ENCODE measurements around the gene REEP6.

REEP6 gene

GRCh38 chr19:1486720-1487575, 4.0 kb upstream of the REEP6 start:
- no peak for TF ChIP-seq CTCF (IDR thresholded peaks at IDR 0.05; ENCODE audit: control insufficient read depth, insufficient read depth, low read depth, low read length, missing control alignments)
- DNase-seq (ENCODE audit: low read depth): no peak

GRCh38 chr19:1487576-1488281, 3.3 kb upstream of the REEP6 start:
- no peak for DNase-seq (ENCODE audit: low read depth)
- no peak overlapping the region for H3K4me3 ChIP-seq (ENCODE audit: control insufficient read depth, low read depth, low read length)
- no peak for TF ChIP-seq CTCF (IDR thresholded peaks at IDR 0.05; ENCODE audit: control insufficient read depth, insufficient read depth, low read depth, low read length, missing control alignments)

More at GRCh38 chr19:1486720-1487575, 4.0 kb upstream of the REEP6 start:
- H3K4me3 ChIP-seq (ENCODE audit: control insufficient read depth, low read depth, low read length): no peak overlapping the region

GRCh38 chr19:1488282-1488601, 2.7 kb upstream of the REEP6 start:
- no peak for TF ChIP-seq CTCF (IDR thresholded peaks at IDR 0.05; ENCODE audit: control insufficient read depth, insufficient read depth, low read depth, low read length, missing control alignments)
- no peak for DNase-seq (ENCODE audit: low read depth)
- no peak overlapping the region for H3K4me3 ChIP-seq (ENCODE audit: control insufficient read depth, low read depth, low read length)

GRCh38 chr19:1489463-1490310, 1.3 kb upstream of the REEP6 start:
- TF ChIP-seq CTCF (IDR thresholded peaks at IDR 0.05; ENCODE audit: control insufficient read depth, insufficient read depth, low read depth, low read length, missing control alignments): no peak
- no peak for DNase-seq (ENCODE audit: low read depth)
- peak overlapping the region; percentile 53 for H3K4me3 ChIP-seq (ENCODE audit: control insufficient read depth, low read depth, low read length)

GRCh38 chr19:1490311-1491113, 469 bp upstream of the REEP6 start, which contains the start of gene PCSK4:
Gene PCSK4 (minus strand): TSS chr19:1490350. CDS start chr19:1490346, 4 bp downstream.
- peak within 1 kb of the TSS; percentile 53 for H3K4me3 ChIP-seq (ENCODE audit: control insufficient read depth, low read depth, low read length)
- TF ChIP-seq CTCF (IDR thresholded peaks at IDR 0.05; ENCODE audit: control insufficient read depth, insufficient read depth, low read depth, low read length, missing control alignments): no peak
- DNase-seq (ENCODE audit: low read depth): peak; percentile 94

GRCh38 chr19:1491849-1492170, 829 bp downstream of the REEP6 start:
- H3K4me3 ChIP-seq (ENCODE audit: control insufficient read depth, low read depth, low read length): no peak overlapping the region
- no peak for DNase-seq (ENCODE audit: low read depth)

More at GRCh38 chr19:1491849-1492170, 829 bp downstream of the REEP6 start:
- no peak for TF ChIP-seq CTCF (IDR thresholded peaks at IDR 0.05; ENCODE audit: control insufficient read depth, insufficient read depth, low read depth, low read length, missing control alignments)
